GM18907 (cell line): ENCODE measurements around the gene TMEM273.

Experiments
- ATAC-seq: cut with Tn5 transposase; IDR thresholded peaks from one replicate; pipeline ENCODE4 v1.9.1; 2021; ENCODE audit warnings: mild to moderate bottlenecking, moderate library complexity; ENCODE audit not compliant: unreplicated experiment

TMEM273 gene

GRCh38 chr10:49149881-49150280, 38.3 kb downstream of the TMEM273 start:
- no peak for ATAC-seq

GRCh38 chr10:49144058-49144720, 44.0 kb downstream of the TMEM273 start:
- ATAC-seq, result no peak

GRCh38 chr10:49143249-49143648, 44.9 kb downstream of the TMEM273 start:
- ATAC-seq, result no peak

GRCh38 chr10:49141541-49142332, 46.5 kb downstream of the TMEM273 start:
- ATAC-seq, result peak; percentile 87

GRCh38 chr10:49140304-49141177, 47.6 kb downstream of the TMEM273 start:
- no peak for ATAC-seq

DNA sequence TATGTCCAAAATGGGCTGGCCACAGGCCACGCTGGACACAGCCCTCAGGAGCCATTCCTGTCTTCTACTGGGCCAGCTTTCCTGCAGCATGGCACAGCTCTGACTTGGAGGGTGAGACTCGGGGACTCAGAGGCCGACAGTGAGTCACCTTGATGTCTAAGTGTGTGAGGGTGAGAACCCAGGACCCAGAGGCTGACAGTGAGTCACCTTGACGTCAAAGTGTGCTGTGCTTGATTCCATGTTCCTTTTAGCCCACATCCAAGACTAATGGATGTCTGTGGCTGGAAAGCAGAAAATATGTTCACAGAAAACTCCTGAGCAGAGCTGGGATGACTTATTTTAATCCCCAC, 48.4 kb downstream of the TMEM273 start:
- no peak for ATAC-seq

- no peak for ATAC-seq
Measured at GRCh38 chr10:49139028-49139845, 49.0 kb downstream of the TMEM273 start.

DNA sequence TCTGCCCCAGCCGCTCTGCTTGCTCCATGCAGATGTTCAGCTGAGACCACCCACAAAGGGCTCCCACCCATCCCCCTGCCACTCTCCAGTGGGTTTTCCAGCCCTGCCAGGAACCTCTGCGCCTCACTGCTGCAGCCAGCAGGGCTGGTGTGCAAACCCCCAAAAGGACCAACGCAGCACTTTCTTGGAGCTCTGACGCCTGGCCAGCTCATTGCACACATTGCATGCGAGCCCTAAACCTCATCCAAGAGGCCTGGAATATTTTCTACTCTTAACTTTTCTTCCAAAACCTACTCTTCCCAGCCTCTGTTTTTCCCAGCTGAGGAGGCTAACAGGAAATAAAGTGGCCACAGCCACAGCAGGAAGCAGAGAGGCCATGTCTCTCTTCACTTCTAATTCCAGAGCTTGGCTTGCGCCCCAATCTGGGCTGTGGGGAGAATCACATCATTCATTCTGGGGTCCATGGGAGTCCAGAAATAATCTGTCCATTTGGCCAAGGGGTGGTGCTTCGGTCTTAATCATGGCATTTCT, 49.8 kb downstream of the TMEM273 start:
- ATAC-seq, result no peak

DNA sequence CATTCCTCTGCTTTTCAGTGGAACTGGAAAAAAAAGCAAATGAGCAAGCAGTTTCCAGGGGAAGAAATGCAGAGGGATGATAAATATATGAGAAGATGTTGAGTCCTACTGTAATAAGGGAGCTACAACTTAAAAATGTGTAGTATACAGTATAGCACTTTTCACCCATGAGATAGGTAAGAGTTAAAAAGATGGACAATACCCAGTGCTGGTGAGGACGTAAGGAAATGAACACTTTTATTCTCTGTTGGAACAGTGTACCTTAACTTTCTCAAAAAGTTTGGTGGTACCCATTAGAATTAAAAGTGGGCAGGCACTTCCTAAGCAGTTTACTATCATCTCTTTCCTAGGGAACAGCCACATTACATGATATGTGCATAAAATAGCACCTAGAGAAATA, 51.7 kb downstream of the TMEM273 start:
- no peak for ATAC-seq

GRCh38 chr10:49135575-49136313, 52.4 kb downstream of the TMEM273 start:
- ATAC-seq, result peak; percentile 68

DNA sequence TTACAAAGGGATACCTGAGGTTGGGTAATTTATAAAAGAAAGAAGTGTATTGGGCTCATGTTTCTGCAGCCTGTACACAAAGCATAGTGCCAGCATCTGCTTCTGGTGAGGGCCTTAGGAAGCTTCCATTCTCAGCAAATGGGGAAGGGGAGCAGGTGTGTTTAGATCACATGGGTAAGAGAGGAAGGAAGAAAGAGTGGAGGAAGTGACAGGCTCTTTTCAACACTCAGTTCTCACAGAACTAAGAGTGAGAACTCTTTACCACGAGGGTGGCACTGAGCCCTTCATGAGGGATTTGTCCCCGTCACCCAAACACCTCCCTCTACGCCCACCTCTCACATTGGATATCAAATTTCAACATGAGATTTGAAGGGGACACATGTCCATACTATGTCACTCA, 53.9 kb downstream of the TMEM273 start:
- ATAC-seq, result no peak

GRCh38 chr10:49133706-49134248, 54.4 kb downstream of the TMEM273 start, which contains the start of gene FAM170B:
Gene FAM170B, minus strand, starts transcription at chr10:49134021. Its CDS starts 103 bp downstream, at chr10:49133918.
- no peak for ATAC-seq

DNA sequence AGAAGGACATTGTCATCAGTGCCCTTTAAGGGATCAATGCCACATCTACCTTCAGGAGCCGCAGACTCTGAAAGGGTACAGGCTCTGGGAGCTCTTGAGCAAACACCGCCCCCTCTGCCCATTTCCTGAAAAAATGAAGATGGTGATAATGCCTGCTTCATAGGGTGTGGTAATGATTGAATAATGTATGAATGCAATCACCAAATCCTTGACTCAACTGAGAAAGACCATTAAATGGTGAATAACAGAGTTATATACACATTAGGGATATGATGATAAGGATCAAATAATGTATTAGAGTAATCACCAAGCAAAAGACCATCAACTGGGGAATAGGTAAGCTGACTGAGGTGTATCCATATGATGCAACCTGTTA, 55.8 kb downstream of the TMEM273 start:
- ATAC-seq, result no peak

DNA sequence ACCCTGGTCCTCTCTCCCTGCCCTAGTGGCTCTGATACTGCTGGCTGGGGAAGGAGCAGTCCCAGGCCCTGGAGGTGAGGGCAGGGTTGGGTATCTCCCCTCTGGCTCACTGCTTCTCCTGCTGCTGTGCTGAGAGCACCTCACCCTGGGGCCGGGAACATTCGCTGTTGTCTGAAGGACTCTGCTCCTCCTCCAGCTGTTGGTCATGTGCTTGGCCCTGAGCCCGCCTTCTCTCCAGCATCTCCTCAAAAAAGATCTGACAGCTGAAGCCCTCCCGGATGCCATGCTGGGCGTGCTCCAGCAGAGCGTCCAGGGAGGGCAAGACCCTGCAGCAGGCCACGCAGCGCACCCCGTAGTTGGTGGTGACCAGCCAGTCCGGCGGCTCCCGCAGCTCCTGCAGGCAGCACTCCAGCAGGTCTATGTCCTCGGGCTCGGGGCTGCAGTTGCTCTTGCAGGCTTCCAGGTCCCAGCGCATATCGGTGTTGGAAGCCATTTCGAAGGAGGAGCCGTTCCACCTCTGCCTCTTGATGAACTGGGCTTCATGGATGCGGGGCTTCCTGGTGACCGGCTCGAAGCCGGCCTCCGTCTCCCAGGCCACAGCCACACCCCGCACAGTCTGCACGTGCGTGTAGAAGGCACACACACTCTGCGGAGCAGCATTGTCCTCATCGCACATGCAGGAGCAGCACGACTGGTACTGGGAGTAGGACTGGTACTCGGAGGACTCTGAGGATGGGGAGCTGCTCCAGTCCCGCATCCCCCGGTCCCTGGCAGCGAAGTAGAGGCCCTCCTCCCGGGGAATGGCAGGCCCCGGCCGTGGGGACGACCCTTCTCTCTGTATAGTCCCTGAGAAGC, 56.5 kb downstream of the TMEM273 start:
- ATAC-seq, result no peak

DNA sequence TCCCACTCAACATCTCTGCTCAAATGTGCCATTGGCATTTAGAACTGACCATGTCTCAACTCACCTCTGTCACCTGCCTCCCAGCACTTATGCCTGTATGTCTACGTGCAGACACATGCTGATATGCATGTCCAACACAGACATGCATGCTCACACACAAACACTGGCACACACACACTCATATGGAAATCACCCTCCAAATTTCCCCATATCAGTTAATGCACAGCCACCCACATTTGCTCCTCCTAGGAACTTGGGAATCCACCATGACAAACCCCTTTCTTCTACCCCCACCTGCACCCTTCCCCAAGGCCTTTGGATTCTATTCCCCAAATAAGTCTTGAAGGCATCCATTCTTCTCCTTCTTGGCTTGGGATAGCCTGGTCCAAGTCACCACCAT, 58.8 kb downstream of the TMEM273 start:
- ATAC-seq, result no peak

GRCh38 chr10:49128854-49129253, 59.3 kb downstream of the TMEM273 start:
- no peak for ATAC-seq

DNA sequence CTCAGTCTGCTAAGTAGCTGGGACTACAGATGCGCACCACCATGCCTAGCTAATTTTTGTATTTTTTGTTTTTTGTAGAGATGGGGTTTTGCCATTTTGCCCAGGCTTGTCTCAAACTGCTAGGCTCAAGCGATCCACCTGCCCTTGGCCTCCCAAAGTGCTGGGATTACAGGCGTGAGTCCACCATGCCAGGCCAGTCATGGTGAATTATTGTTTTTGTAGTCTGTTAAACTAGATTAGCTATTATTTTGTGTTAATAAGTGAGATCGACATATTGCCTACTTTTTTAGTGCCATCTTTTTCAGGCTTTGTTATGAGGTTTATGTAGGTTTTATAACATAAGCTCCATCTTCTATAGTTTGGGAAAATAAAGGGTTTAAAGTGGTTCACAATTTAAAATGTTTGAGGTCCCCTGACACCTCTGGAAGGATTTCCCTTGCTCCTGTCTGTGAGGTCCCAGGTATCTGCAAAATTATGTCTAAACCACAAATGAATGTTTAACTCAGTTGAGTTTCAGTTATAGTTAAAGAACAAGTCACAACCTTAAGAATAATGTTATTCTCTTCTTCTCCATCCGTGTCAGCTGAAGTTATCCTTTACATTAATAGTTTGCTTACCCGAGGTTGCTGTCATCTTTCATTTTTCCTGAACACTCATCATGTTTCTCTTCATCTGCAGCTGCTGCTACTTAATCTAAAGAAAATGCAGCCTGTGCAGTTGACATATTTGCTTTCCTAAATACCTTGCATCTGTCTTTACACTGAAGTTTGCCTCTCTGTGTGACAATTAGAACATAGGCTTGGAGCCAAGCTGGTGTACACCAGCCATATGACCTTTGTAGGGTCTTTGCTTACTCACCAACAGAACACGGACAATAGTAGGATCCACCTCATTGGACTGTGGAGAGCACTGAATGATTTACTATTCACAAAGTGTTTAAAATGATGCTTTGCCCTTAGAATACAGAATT, 63.9 kb downstream of the TMEM273 start:
- peak; percentile 77 for ATAC-seq
